ENCODE data around the gene ZNF799.
"Not testable (repeated sequence)": the region's sequence is repeated elsewhere in the genome, so short reads cannot be mapped to it uniquely, and the experiment has no call there.

ZNF799 gene

DNA sequence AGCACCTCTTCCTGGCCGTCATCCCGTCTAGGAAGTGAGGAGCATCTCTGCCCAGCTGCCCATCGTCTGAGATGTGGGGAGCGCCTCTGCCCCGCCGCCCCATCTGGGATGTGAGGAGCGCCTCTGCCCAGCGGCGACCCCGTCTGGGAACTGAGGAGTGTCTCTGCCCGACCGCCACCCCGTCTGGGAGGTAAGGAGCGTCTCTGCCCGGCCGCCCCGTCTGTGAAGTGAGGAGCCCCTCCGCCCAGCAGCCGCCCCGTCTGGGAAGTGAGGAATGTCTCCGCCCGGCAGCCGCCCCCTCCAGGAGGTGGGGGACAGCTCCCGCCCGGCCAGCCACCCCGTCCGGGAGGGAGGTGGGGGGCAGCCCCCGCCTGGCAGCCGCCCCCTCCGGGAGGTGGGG, 38.8 kb downstream of the ZNF799 start:
- not testable (repeated sequence) for DNase-seq (ENCODE audit: low read depth)

DNA sequence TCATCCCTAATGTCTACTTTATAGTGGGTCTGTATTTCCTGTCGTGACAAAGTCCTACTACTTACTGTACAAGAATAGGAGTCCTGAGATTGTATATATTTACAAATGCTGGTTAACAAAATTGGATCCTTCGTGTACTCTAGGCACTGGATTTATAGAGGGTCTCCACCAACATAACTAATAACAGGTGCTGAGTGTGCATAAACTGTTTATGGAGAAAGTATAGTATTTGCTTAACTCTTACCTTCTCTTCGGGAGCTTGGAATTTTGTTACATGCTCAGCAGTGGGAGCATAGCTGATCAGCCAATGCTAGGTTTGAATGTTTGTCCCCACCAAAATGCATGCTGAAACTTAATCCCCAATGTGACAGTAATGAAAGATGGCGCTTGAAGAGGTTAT, 47.7 kb downstream of the ZNF799 start:
- DNase-seq (ENCODE audit: low read depth), result no peak

DNA sequence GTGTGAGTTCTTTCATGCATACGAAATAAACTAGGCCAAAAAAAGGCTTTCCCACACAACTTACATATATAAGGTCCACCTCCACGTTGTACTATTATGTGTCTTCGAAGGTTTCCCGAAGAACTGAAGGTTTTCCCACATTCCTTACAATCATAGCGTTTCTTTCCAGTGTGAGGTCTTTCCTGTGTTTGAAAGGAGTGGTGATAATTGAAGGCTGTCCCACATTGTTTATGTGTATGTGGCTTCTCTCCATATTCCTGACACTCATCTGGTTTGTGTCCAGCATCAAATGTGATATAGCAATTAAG, 50.2 kb downstream of the ZNF799 start:
- no peak for DNase-seq (ENCODE audit: low read depth)

DNA sequence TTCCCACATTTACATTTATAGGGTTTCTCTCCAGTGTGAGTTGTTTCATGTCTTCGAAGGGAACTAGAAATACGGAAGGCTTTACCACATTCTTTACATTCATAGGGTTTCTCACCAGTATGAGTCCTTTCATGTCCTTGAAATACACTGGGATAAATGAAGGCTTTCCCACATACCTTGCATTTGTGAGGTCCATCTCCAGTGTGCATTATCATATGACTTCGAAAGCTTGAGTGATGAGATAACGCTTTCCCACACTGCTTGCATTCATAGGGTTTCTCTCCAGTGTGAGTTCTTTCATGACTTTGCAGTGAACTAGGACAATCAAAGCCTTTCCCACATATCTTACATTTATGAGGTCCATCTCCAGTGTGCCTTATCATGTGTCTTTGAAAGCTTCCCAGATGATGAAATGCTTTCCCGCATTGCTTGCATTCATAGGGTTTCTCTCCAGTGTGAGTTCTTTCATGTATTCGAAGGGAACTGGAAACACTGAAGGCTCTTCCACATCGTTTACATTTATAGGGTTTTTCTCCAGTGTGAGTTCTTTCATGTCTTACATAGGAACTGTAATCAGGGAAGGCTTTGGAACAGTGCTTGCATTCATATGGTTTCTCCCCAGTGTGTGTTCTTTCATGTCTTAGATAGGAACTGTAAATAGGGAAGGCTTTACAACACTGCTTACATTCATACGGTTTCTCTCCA, 50.7 kb downstream of the ZNF799 start:
- no peak for DNase-seq (ENCODE audit: low read depth)

DNA sequence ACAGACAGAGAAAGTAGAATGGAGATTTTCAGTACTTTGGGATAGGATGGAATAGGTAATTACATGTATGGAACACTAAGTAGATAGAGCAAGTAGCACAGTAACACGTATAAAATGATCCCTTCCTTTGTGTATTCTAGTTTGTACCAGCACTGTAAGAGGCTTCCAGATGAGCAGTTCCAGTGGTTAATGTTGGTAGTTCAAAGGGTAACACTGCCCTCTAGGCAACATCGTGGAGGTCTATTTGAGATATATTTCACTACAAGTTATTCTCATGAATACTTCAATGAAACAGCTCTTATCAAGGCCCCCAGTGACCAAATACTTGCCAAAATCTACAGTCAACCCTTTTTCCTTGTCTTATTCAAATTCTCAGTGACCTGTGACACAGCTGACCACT, 54.2 kb downstream of the ZNF799 start:
- no peak for DNase-seq (ENCODE audit: low read depth)

DNA sequence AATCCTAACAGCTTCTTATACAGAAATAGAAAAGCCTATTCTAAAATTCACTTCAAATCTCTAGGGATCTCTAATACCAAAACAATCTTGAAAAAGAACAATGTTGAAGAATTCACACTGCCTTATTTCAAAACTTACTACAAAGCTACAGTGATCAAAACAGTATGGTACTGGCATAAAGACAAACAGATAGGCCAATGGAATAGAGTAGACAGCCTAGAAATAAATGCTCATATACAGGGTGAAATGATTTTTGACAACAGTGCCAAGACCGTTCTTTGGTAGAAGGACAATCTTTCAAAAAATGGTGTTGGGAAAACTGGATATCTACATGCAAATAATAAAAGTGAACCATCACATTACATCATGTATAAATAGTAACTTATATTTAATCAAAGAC, 55.9 kb downstream of the ZNF799 start:
- DNase-seq (ENCODE audit: low read depth), result no peak
